Limb (tissue), 2 donors: ENCODE results near the gene AFDN.

Experiments used
- DNase-seq, 2 donors: peaks; one replicate each; pipeline ENCODE4 v3.0.0-alpha.2; 2016; ENCODE audit errors: extremely low spot score in 2 of 2

AFDN gene

DNA sequence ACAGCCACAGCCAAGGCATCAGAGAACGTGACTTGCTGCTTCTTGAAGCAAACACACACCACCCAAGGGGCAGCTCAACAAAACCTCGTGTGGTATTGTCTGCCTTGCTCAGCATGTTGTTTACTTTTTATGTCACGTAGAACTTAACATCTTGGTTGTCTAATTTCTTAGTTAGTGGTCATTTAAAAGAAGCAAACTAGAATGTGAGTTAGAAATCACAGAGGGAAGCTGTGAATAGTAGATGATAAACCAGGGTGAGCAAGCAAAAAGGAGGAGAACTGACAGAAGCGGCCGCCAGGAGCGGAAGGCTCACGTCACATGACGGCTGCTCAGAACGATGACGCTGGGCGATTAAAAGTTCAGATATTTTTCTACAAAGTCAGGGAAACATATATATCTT, 119.3 kb downstream of the AFDN start:
- DNase-seq: no peak

- DNase-seq: no peak
Measured at GRCh38 chr6:167946604-167947003, 119.9 kb downstream of the AFDN start.

DNA sequence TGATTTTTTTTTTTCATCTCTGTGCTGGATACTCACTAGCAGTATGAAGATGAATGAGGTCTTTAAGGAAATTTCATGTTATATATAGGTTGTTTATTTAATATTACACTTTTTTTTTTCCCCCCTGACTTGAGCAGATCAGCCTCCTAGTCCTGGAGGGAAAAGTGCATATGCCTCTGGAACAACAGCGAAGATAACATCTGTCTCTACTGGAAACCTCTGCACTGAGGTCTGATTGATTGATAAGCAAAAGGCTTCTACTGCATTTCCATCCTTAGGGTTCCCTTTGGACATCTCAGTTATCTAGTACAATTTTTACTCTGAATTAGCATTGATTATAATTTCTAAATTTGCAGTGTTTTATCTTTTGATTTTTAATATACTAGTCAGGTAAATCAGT, 121.0 kb downstream of the AFDN start:
- no peak for DNase-seq

GRCh38 chr6:167948716-167949115, 122.0 kb downstream of the AFDN start:
- DNase-seq: no peak

GRCh38 chr6:167949121-167949684, 122.5 kb downstream of the AFDN start:
- no peak for DNase-seq

- DNase-seq: no peak
Measured at GRCh38 chr6:167951781-167952511, 125.2 kb downstream of the AFDN start.

DNA sequence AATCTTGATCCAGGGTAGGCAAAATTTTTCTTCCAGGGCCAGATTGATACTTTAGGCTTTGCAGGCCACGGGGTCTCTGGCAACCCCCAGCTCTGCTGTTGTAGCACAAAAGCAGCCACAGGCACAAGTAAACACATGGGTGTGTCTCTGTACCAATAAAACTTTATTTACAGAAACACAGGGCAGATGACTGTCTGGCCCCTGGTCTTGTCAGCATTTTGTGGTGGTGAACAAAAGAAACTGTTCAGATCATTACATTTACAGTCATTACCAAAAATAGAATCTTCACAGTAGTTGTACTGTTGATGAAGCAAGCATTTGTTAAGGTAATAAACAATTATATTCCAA, 125.8 kb downstream of the AFDN start:
- no peak for DNase-seq

DNA sequence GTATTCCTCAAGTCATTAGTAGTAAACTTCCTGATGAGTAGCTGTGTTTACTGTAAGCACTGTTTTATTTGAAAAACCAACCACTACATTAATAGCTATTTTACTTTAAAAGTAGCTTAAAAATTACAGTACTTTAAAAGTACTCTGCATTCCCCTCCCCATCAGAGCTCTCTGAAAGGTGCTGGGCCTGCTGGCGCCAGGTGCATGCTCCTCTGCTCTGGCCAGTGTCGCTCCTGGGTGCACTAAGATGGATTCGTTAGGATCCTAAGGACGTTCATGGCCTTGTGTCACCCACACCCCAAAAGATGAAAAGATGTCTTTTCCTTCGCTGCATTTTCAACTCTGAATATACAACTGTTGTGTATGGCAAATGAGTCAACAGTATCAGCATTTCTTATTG, 126.8 kb downstream of the AFDN start:
- no peak for DNase-seq

GRCh38 chr6:167954151-167954550, 127.4 kb downstream of the AFDN start:
- DNase-seq: no peak

GRCh38 chr6:167956491-167956890, 129.8 kb downstream of the AFDN start:
- DNase-seq: no peak

GRCh38 chr6:167956983-167957492, 130.3 kb downstream of the AFDN start:
- no peak for DNase-seq

- DNase-seq: no peak
Measured at GRCh38 chr6:167957626-167958025, 130.9 kb downstream of the AFDN start.

- no peak for DNase-seq
Measured at GRCh38 chr6:167960579-167960978, 133.9 kb downstream of the AFDN start.

DNA sequence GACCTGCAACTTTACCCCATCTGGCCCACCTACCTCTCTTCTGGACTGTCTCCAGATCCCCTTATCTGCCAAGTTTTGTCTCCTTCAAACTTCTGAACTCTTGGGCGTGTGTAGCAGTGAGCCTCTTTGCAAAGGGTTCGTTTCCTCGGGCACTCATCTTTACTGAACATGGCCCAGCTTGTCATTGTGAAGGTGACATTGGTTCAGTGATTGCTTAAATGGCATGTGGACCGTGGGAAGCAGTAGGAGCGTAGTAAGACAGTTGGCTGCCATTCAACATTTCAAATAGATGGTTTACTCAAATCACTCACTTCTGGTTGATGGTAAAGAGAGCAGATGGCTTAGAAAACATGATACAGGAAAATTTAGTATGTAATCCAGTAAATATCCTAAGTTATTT, 136.0 kb downstream of the AFDN start:
- DNase-seq: no peak

- no peak for DNase-seq
Measured at GRCh38 chr6:167963589-167964057, 136.9 kb downstream of the AFDN start.

DNA sequence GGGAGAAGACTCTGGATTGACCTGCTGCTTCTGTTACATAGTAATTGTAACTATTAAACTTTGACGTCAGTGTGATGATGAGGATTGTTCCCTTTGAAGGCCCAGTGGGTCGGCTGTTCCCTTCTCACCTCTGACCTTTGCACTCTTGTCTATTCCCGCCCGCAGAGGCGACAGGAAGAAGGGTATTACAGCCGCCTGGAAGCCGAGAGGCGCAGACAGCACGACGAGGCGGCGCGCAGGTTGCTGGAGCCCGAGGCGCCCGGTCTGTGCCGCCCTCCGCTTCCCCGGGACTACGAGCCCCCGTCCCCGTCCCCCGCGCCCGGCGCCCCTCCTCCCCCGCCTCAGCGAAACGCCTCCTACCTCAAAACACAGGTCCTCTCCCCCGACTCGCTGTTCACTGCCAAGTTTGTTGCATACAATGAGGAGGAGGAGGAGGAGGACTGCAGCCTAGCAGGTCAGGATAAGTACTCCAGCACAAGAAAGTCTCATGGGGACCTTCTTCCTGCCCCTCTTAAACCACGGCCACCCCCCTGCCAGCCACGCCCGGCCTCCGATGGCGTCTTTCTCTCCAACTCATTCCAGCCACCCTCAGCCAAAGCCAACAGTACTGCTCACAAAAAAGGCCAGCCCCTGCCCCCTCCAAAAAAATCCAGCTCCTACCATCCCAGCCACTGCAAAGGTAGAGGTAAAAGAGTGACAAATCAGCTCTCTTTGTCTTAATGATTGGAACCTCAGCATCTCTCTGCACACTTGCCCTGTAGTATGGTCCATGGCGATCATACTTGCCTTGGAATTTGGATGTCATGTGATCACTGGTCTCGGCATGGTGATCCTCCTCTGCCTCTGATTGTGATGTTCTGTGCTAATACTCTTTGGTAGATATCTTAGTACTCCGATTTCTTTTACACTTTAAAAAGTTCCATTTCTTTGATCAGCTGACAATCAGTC, 139.2 kb downstream of the AFDN start:
- no peak for DNase-seq

- no peak for DNase-seq
Measured at GRCh38 chr6:167966540-167966905, 139.8 kb downstream of the AFDN start.

DNA sequence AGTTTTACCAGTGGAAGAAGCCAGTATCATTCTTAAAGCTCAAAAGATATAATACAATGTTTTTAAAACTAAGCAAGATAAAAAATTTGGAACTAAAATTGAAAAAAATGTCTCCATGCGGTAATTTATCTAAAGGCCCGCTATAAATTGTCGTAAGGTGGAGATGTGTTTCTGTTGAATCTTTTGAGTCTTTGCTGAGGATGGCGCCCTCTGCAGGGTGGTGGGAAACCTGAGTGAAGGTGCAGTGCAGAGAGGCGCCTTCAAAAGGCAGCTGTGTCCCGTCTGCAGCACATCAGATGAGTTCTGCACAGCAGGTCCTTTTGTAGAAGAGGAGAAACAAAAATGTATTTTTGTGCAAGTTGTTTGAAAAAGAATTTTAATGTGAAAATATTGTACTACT, 141.4 kb downstream of the AFDN start:
- no peak for DNase-seq

DNA sequence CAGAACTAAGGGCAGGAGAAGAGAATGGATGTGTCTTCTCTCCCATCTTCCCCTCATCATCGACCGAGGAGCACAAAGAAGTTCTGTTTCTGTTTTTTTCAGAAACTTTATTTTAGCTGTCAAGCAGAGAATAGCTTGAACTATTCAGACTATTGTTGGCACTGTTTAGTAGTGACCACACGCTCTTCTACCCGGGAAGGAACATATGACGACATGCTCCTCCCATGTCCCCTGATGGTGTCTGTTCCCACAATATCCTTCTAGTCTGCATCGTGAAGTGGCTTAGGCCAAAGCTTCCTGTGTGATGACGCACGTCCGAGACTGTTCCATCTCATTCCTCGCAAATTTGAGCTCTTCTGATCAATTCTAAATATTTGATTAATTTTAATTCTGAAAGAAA, 143.5 kb downstream of the AFDN start:
- DNase-seq: no peak

DNA sequence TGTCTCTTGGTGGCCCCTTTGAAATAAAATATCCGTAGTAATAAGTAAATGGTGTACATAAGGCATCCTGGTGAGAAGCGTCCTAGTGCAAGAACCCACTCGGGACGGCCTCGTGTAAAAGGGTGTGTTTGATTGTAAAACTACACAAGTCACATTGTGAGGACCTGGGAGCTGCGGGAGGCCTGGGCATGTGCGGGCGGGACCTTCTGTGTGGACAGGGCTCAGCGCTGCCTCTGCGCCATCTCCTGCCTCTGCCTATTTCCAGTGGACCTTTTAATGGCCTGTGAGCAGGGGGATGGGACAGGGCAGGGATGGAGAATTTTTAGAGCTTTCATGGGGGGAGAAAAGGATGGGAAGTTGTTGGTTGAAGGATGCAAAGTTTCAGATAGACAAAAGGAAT, 145.5 kb downstream of the AFDN start:
- DNase-seq: no peak

DNA sequence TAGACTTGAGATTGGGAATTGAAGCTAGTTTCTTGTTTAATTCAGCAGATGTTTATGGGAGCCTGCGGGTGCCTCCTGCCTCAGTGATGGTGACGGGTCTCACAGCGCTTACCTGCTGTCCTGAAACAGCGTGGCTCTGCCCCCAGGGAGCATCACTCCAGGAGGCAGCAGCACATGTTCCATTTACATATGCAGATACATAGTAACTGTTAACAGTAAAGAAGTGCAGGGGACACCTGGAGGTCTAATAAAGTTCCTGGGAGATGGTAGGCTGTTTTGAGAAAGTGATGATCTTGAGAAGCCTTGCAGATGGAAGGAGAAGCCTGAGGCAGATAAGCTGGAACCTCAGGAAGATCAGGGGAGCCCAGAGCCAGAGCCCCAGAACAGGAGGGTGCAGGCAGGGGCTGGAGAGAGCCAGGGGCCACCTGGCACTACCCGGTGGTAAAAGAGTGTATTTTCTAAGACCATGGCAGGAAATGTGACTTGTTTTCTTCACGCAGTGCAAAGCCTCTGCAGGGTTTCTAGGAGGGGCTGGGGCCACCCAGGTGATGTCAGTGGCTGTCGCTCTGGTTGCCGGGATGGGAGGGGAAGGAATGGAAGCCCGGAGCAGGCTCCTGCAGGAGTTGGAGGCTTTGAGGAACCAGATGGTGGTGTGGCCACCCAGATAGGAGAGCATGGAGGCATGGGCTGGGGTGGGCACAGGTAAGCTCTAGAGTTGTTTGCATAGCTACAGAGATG, 146.6 kb downstream of the AFDN start:
- DNase-seq: no peak
